Measurements from ENCODE around the gene CREB5.

- TF ChIP-seq EZH2 (IDR thresholded peaks at IDR 0.05; ENCODE audit: low read depth) = no peak
- no peak for TF ChIP-seq CTCF (conservative IDR thresholded peaks at IDR 0.05)
Measured at GRCh38 chr7:28419716-28420115, 7.4 kb downstream of the CREB5 start.
